H9 (cell line): ENCODE data around the gene LAMTOR5. TPM values are rescaled to one million over a fixed set of nuclear protein-coding genes. Genes with fewer than 3 reads are reported as not detected.

ENCODE experiments used
- DNase-seq: peaks from one replicate; pipeline ENCODE4 v3.0.0-alpha.2; 2017
- H2AFZ ChIP-seq: one replicate; pipeline ENCODE4 v1.6.1; 2013; ENCODE audit warnings: mild to moderate bottlenecking, low read length, control low read depth, moderate library complexity
- H2AK5ac ChIP-seq: 2 replicates; pipeline ENCODE4 v1.6.1; 2013; ENCODE audit warnings: low read length, control low read depth, mixed read lengths; ENCODE audit not compliant: insufficient read length
- H2BK120ac ChIP-seq: one replicate; pipeline ENCODE4 v1.6.1; 2013; ENCODE audit warnings: low read depth, mild to moderate bottlenecking, low read length, control low read depth, inconsistent platforms; ENCODE audit not compliant: poor library complexity, severe bottlenecking
- H2BK12ac ChIP-seq: 2 replicates; pipeline ENCODE4 v1.6.1; 2013; ENCODE audit warnings: low read length, control low read depth, mixed read lengths, low read depth; ENCODE audit not compliant: insufficient read length
- H2BK15ac ChIP-seq: 2 replicates; pipeline ENCODE4 v1.6.1; 2013; ENCODE audit warnings: low read depth, low read length, control low read depth
- H2BK20ac ChIP-seq: one replicate; pipeline ENCODE4 v1.6.1; 2013; ENCODE audit warnings: low read depth, mild to moderate bottlenecking, low read length, control low read depth, inconsistent platforms; ENCODE audit not compliant: poor library complexity, severe bottlenecking
- H2BK5ac ChIP-seq: 2 replicates; pipeline ENCODE4 v1.6.1; 2013; ENCODE audit warnings: low read length, control low read depth, mixed read lengths; ENCODE audit not compliant: insufficient read length
- H3K14ac ChIP-seq: 2 replicates; pipeline ENCODE4 v1.6.1; 2013; ENCODE audit warnings: low read length, control low read depth; ENCODE audit not compliant: insufficient read depth
- H3K18ac ChIP-seq: 2 replicates; pipeline ENCODE4 v1.6.1; 2013; ENCODE audit warnings: low read depth, mild to moderate bottlenecking, mixed read lengths, low read length, control low read depth; ENCODE audit not compliant: insufficient read length
- H3K23ac ChIP-seq: 2 replicates; pipeline ENCODE4 v1.6.1; 2013; ENCODE audit warnings: low read length, control low read depth, mixed read lengths, low read depth; ENCODE audit not compliant: insufficient read length
- H3K23me2 ChIP-seq: 2 replicates; pipeline ENCODE4 v1.6.1; 2013; ENCODE audit warnings: low read depth, mild to moderate bottlenecking, mixed read lengths, low read length, control low read depth; ENCODE audit not compliant: insufficient read length, poor library complexity, severe bottlenecking
- H3K27ac ChIP-seq: 2 replicates; pipeline ENCODE4 v1.5.1; 2013; ENCODE audit warnings: low read length, control low read depth, mixed read lengths, low read depth; ENCODE audit not compliant: insufficient read length
- H3K27me3 ChIP-seq: 2 replicates; pipeline ENCODE4 v1.6.1; 2013; ENCODE audit warnings: low read length, control low read depth, inconsistent platforms; ENCODE audit not compliant: insufficient read depth
- H3K4ac ChIP-seq: 2 replicates; pipeline ENCODE4 v1.6.1; 2013; ENCODE audit warnings: low read depth, mild to moderate bottlenecking, control low read depth, inconsistent platforms, low read length, moderate library complexity
- H3K4me1 ChIP-seq: 2 replicates; pipeline ENCODE4 v1.6.1; 2013; ENCODE audit warnings: low read length, control low read depth, inconsistent platforms; ENCODE audit not compliant: insufficient read depth
- H3K4me2 ChIP-seq: 2 replicates; pipeline ENCODE4 v1.6.1; 2013; ENCODE audit warnings: low read length, control low read depth, mixed read lengths; ENCODE audit not compliant: insufficient read length, insufficient read depth
- H3K56ac ChIP-seq: 2 replicates; pipeline ENCODE4 v1.6.1; 2013; ENCODE audit warnings: low read depth, mild to moderate bottlenecking, mixed read lengths, low read length, control low read depth; ENCODE audit not compliant: insufficient read length
- H3K79me1 ChIP-seq: 2 replicates; pipeline ENCODE4 v1.6.1; 2013; ENCODE audit warnings: low read depth, mild to moderate bottlenecking, moderate library complexity, low read length, control low read depth, inconsistent platforms; ENCODE audit not compliant: insufficient read depth, poor library complexity, severe bottlenecking
- H3K79me2 ChIP-seq: 2 replicates; pipeline ENCODE4 v1.6.1; 2013; ENCODE audit warnings: low read length, control low read depth, inconsistent platforms; ENCODE audit not compliant: insufficient read depth
- H3K9ac ChIP-seq: 2 replicates; pipeline ENCODE4 v1.6.1; 2013; ENCODE audit warnings: low read length, control low read depth, mixed read lengths; ENCODE audit not compliant: insufficient read length; ENCODE audit errors: extremely low read depth
- H3K9me3 ChIP-seq: one replicate; pipeline ENCODE4 v1.6.1; 2013; ENCODE audit warnings: low read depth, low read length, inconsistent platforms; ENCODE audit not compliant: control insufficient read depth
- H3T11ph ChIP-seq: one replicate; pipeline ENCODE4 v1.6.1; 2013; ENCODE audit warnings: mild to moderate bottlenecking, low read length, control low read depth, inconsistent platforms
- H4K20me1 ChIP-seq: one replicate; pipeline ENCODE4 v1.6.1; 2013; ENCODE audit not compliant: control insufficient read depth, insufficient read length, insufficient read depth
- H4K5ac ChIP-seq: 2 replicates; pipeline ENCODE4 v1.6.1; 2013; ENCODE audit warnings: low read depth, mild to moderate bottlenecking, mixed read lengths, low read length, control low read depth; ENCODE audit not compliant: insufficient read length
- H4K8ac ChIP-seq: replicated peaks from 2 replicates; pipeline ENCODE4 v1.6.1; 2013; ENCODE audit warnings: low read length, control low read depth, mixed read lengths, low read depth; ENCODE audit not compliant: insufficient read length
- H4K91ac ChIP-seq: 2 replicates; pipeline ENCODE4 v1.6.1; 2013; ENCODE audit warnings: low read depth, mild to moderate bottlenecking, moderate library complexity, mixed read lengths, low read length, control low read depth; ENCODE audit not compliant: insufficient read length
- H3K27ac Mint-ChIP-seq, 3 experiments: 2 replicates in 2 of 3; 3 replicates in 1 of 3; pipeline ENCODE4 v1.8.0; 2020 to 2021; ENCODE audit warnings: mixed read lengths in 3 of 3, mild to moderate bottlenecking in 1 of 3, moderate library complexity in 1 of 3
- H3K27me3 Mint-ChIP-seq: 2 replicates; pipeline ENCODE4 v1.8.0; 2021; ENCODE audit warnings: low read depth, mild to moderate bottlenecking, moderate library complexity, mixed read lengths
- H3K36me3 Mint-ChIP-seq, 3 experiments: 2 replicates in 2 of 3; 3 replicates in 1 of 3; pipeline ENCODE4 v1.8.0; 2020 to 2021; ENCODE audit warnings: low read depth in 3 of 3, mixed read lengths in 3 of 3; ENCODE audit not compliant: insufficient read depth in 1 of 3
- H3K4me1 Mint-ChIP-seq, 2 experiments: 2 replicates each; pipeline ENCODE4 v1.8.0; 2020; ENCODE audit warnings: mixed read lengths in 2 of 2
- H3K4me3 Mint-ChIP-seq, 2 experiments: 2 replicates in 1 of 2; 3 replicates in 1 of 2; pipeline ENCODE4 v1.8.0; 2020 to 2021; ENCODE audit warnings: mild to moderate bottlenecking in 2 of 2, mixed read lengths in 2 of 2, moderate library complexity in 1 of 2
- H3K9me3 Mint-ChIP-seq, 2 experiments: 2 replicates in 1 of 2; 3 replicates in 1 of 2; pipeline ENCODE4 v1.8.0; 2020; ENCODE audit warnings: mild to moderate bottlenecking in 2 of 2, mixed read lengths in 2 of 2, moderate library complexity in 1 of 2
- WGBS: extraction: QIAGEN DNeasy Blood & Tissue Kit; methylation state at CpG from one replicate; pipeline ENCODE4 v1.1.7; 2013; ENCODE audit warnings: missing lambda C conversion rate, low lambda C conversion rate, mixed read lengths; ENCODE audit not compliant: insufficient read length; ENCODE audit errors: extremely low coverage; 5-methylcytosine and 5-hydroxymethylcytosine counted together
- total RNA-seq: library from RNA; stranded (reverse); gene quantifications from 2 replicates; pipeline ENCODE4 v1.2.1, GENCODE V29; 2021
- TF ChIP-seq, protein P1 (sequence below): fragments of 200-600 bp; sonication (generic); conservative IDR thresholded peaks from 3 replicates; pipeline ENCODE4 v1.8.0; 2021; ENCODE audit warnings: antibody characterized with exemption, mild to moderate bottlenecking

The LAMTOR5 gene
- total RNA-seq, 1 experiment from 2014 or later: 108 TPM

DNA sequence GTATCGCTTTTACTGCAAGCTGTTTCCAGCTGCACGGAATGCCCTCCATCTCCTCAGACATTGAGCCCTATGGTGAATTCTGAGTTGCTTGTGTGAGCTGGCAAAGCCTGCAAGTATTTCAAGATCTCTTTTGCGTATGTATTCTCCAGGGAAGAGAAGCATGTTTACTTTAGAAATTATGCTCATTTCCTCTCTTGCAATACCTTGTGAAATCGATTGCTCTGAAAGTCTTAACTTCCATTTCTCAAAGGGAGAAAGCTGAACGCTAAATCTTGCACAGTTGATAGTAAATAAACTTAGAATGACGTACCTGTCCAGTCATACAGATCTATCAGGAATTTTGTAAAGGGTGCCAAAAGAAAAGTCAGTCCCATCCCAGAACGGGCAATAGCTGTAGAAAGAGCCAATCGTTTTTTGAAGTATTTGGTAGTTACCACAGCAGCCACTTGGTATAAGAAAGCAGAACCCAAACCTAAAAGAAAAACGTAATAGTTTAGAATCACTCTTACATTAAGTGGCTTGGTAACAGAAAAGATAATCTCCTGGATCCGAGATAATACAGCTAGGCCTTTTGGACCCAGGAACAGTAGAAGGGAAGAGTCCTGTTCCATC, 26.7 kb downstream of the LAMTOR5 start:
- H3K4me1 Mint-ChIP-seq: no peaks in the 10 kb centered on the region

More for the DNA sequence above, 26.7 kb downstream of the LAMTOR5 start:
- H2BK15ac ChIP-seq: no peak overlapping the region
- no peak overlapping the region for H2BK20ac ChIP-seq
- no peak overlapping the region for H3K14ac ChIP-seq
- no peak overlapping the region for H3K9ac ChIP-seq
- no peak overlapping the region for H2AFZ ChIP-seq
- H3K79me2 ChIP-seq: no peaks in the 10 kb centered on the region
- Mint-ChIP-seq H3K27ac (peak overlapping the region in 1 of 3 experiments; percentile 14; a peak in 1 of 7 replicates), H3K36me3 (peaks cover 13 to 32% (median 24%) of the 10 kb centered on the region in 3 experiments; a peak in 6 of 7 replicates), H3K27me3 (no peaks in the 10 kb centered on the region), H3K9me3 (no peaks in the 10 kb centered on the region), H3K4me3 (no peak overlapping the region)
- no peaks in the 10 kb centered on the region for H3K27me3 ChIP-seq
- H4K20me1 ChIP-seq: no peaks in the 10 kb centered on the region
- no peak overlapping the region for H4K8ac ChIP-seq
- WGBS: no CpG with 5 or more reads among the region's 10 CpGs
- no peak overlapping the region for H4K91ac ChIP-seq
- H4K5ac ChIP-seq: no peak overlapping the region
- H3K56ac ChIP-seq: no peak overlapping the region
- no peak overlapping the region for H2BK5ac ChIP-seq
- no peak overlapping the region for H3K27ac ChIP-seq
- H2BK120ac ChIP-seq: no peak overlapping the region
- TF ChIP-seq, protein P1, sequence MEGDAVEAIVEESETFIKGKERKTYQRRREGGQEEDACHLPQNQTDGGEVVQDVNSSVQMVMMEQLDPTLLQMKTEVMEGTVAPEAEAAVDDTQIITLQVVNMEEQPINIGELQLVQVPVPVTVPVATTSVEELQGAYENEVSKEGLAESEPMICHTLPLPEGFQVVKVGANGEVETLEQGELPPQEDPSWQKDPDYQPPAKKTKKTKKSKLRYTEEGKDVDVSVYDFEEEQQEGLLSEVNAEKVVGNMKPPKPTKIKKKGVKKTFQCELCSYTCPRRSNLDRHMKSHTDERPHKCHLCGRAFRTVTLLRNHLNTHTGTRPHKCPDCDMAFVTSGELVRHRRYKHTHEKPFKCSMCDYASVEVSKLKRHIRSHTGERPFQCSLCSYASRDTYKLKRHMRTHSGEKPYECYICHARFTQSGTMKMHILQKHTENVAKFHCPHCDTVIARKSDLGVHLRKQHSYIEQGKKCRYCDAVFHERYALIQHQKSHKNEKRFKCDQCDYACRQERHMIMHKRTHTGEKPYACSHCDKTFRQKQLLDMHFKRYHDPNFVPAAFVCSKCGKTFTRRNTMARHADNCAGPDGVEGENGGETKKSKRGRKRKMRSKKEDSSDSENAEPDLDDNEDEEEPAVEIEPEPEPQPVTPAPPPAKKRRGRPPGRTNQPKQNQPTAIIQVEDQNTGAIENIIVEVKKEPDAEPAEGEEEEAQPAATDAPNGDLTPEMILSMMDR: no peak
- no peak overlapping the region for H3T11ph ChIP-seq
- H3K4me2 ChIP-seq: no peak overlapping the region
- H2BK12ac ChIP-seq: no peak overlapping the region
- no peak overlapping the region for H3K23ac ChIP-seq
- DNase-seq: no peak
- H3K23me2 ChIP-seq: no peaks in the 10 kb centered on the region
- H3K4ac ChIP-seq: no peak overlapping the region
- H3K4me1 ChIP-seq: no peaks in the 10 kb centered on the region
- H3K79me1 ChIP-seq: no peaks in the 10 kb centered on the region
- no peak overlapping the region for H2AK5ac ChIP-seq
- no peaks in the 10 kb centered on the region for H3K9me3 ChIP-seq
- H3K18ac ChIP-seq: no peak overlapping the region
